Astrocyte of the cerebellum (primary cell): Measurements from ENCODE around the gene IFTAP.

ENCODE experiments used
- DNase-seq: peaks from one replicate; pipeline ENCODE4 v3.0.0-alpha.2; 2011; ENCODE audit warnings: low read depth
- H3K4me3 ChIP-seq: 2 replicates; pipeline ENCODE4 v1.5.1; 2011; ENCODE audit warnings: mild to moderate bottlenecking, low read depth, low read length, moderate library complexity
- in situ Hi-C: cut with HindIII; loops from 2 replicates; pipeline ENCODE4 v1.10.0; 2017; ENCODE audit warnings: low sequenced_read_pairs
- TF ChIP-seq, protein P1 (sequence below): IDR thresholded peaks from 2 replicates; pipeline ENCODE4 v1.5.1; 2012; ENCODE audit warnings: low read length, low read depth, moderate library complexity, mild to moderate bottlenecking; ENCODE audit errors: missing control alignments

The IFTAP gene

DNA sequence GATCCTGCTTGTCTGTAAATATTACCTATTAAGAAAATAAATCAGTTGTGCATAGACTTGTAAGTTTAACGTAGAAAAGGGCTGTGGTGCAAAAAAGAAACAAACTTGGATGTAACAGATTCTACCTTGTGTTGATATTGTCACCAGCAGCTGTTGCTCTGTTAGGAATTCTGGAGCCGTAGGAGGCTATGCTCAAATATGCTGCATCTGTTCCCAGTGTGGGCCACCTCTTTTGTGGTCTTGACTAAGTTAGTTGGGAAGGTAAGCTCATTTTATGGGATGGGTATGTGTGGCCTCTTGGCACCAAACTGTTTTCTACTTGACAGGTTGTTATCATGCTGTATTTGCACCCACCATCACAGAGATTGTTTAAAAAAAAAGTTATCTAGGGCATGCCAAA lies 33.2 kb downstream of the IFTAP start:
- in situ Hi-C loops: no loop called here
- TF ChIP-seq, protein P1, sequence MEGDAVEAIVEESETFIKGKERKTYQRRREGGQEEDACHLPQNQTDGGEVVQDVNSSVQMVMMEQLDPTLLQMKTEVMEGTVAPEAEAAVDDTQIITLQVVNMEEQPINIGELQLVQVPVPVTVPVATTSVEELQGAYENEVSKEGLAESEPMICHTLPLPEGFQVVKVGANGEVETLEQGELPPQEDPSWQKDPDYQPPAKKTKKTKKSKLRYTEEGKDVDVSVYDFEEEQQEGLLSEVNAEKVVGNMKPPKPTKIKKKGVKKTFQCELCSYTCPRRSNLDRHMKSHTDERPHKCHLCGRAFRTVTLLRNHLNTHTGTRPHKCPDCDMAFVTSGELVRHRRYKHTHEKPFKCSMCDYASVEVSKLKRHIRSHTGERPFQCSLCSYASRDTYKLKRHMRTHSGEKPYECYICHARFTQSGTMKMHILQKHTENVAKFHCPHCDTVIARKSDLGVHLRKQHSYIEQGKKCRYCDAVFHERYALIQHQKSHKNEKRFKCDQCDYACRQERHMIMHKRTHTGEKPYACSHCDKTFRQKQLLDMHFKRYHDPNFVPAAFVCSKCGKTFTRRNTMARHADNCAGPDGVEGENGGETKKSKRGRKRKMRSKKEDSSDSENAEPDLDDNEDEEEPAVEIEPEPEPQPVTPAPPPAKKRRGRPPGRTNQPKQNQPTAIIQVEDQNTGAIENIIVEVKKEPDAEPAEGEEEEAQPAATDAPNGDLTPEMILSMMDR: no peak
- DNase-seq: no peak
- no peak overlapping the region for H3K4me3 ChIP-seq

DNA sequence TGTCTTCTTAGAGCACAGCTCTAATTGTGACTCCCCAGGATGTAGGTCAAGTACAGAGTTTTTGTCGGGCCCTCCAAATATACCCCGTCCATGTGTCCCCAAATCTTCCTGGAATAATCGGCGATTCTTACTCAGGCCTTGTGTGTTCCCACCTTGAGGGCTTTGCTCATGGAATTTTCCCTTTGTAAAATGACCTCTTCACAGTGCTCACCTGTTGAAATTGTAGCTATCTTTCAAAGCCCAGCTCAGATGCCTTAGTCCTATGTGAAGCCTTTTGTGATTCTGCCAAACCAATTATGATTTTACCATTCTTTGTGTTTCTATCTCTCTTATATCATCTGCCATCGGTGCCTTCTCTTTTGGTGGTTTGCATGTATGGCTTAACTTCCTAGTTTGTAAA lies 33.8 kb downstream of the IFTAP start:
- in situ Hi-C loops: no loop called here
- H3K4me3 ChIP-seq: no peak overlapping the region
- DNase-seq: no peak
- TF ChIP-seq, protein P1: no peak

DNA sequence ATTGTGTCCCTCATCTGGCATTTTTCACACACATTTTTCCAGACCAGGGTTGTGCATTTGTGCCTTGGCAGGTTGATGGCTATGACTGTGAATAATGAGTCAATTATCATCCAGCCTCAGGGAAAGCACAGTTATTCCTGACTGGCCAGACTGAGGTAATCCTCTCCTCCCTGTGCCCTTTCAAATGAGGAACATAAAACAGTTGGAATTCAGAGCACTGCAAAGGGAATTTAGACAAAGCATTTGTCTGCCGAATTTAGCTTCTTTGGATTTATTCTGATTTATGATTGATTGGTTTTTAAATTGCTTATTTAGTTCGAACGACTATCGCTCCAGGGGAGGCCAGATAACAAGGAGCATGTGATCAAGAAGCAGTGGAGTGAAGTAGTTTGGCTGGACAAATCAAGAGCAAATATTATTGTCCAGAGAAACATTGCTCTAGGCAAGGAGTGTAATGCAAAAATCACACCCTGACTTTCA lies 34.5 kb downstream of the IFTAP start:
- in situ Hi-C loops: no loop called here
- TF ChIP-seq, protein P1: no peak

DNA sequence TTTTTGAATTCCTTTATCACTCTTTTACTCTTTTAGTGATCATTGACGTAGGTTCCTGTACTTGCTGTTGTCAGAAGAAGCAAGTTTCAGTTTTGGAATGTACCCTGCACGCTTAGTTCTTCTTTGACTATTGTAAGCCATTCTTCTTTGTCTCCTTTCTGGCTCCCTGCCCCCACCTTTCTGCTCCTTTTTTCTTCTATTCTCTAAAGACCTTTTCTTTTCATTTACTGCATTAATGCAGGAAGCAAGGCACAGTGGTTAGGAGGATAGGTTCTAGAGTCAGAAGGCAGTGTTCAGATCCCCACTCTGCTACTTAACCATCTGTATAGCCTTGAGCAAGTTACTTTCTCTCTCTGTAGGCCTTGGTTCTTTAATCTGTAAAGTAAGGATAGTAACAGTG lies 37.5 kb downstream of the IFTAP start:
- H3K4me3 ChIP-seq: no peak overlapping the region
- in situ Hi-C loops: no loop called here
- TF ChIP-seq, protein P1: no peak
- DNase-seq: no peak

More for the DNA sequence above, 34.5 kb downstream of the IFTAP start:
- no peak overlapping the region for H3K4me3 ChIP-seq
- DNase-seq: no peak

DNA sequence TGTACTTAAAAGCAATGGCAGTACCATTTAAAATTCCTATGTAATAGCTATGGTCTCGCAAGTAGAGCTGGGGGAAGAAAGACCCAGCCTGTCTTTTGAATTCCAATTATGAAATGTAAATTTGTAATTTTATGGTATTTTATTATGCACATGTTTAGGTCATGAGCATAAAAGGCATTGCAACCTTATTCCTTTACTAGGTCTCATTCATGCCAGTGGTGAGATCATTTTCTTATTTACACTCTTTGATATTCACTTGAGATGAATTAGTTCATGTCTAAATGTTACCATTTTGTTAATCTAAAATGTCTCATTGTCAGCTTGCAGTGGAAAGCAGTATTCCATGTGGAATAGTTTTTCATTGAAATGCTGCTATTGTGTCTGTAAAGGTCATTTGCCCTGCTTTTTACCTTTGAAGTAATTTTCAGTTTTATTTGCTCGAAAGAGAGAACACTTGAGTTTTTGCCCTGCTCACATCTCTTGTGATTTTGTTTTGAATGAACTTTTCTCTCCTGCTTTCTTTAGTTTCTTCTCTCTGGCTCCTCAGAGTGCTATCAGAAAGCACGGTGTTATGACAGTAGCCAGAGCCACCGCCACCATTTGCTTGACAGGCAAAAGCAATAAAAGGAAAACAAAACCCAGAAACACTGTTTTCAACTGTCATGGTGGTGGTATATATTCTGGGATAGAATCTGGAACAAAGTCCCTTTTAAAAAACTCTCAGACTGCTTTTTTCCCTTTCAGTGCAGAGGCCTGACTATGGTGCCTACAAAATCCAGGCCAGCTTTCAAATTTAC lies 41.0 kb downstream of the IFTAP start:
- in situ Hi-C loops: no loop called here
- DNase-seq: no peak
- TF ChIP-seq, protein P1: no peak
- no peak overlapping the region for H3K4me3 ChIP-seq

DNA sequence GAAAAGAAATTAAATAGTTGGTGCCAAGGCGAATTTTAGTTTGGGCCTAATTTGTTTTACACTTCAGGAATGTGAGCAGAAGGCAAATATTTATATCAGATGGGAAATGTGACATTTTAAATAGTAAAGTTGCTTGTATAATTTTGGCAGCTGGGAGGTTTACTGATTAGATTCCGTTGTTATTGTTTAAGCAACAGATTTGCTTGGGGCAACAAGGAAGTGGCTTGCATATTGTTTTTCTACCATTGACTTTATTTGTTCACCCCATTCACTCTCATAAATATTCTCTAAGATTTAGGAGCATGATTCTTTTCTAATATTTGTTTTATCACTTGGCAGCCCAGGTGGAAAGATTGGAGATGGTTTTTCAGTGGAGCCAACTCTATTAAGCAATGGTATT lies 44.3 kb downstream of the IFTAP start:
- no peak overlapping the region for H3K4me3 ChIP-seq
- TF ChIP-seq, protein P1: no peak
- no peak for DNase-seq
- in situ Hi-C loops: no loop called here
